GM20000 (cell line): Measurements from ENCODE around the gene TMEM59L.

Experiments used
- DNase-seq: peaks from one replicate; pipeline ENCODE4 v3.0.0; 2012; ENCODE audit warnings: low spot score
- CTCF ChIP-seq: IDR thresholded peaks from 2 replicates; pipeline ENCODE4 v1.5.1; 2012; ENCODE audit warnings: mild to moderate bottlenecking, control low read depth; ENCODE audit errors: extremely low read depth, missing control alignments

TMEM59L gene

GRCh38 chr19:18665771-18666202 lies 53.1 kb downstream of the TMEM59L start:
- no peak for TF ChIP-seq CTCF

GRCh38 chr19:18666317-18666716 lies 53.6 kb downstream of the TMEM59L start:
- no peak for TF ChIP-seq CTCF
- peak; percentile 65 for DNase-seq

More at GRCh38 chr19:18665771-18666202, 53.1 kb downstream of the TMEM59L start:
- DNase-seq = no peak

GRCh38 chr19:18666784-18667183 lies 54.1 kb downstream of the TMEM59L start:
- DNase-seq = no peak
- TF ChIP-seq CTCF = no peak

- no peak for TF ChIP-seq CTCF
- no peak for DNase-seq
Observed at GRCh38 chr19:18667531-18668251, 55.0 kb downstream of the TMEM59L start.

- DNase-seq = no peak
Observed at GRCh38 chr19:18668252-18668631, 55.6 kb downstream of the TMEM59L start.

GRCh38 chr19:18668744-18669523 lies 56.3 kb downstream of the TMEM59L start:
- no peak for DNase-seq
- no peak for TF ChIP-seq CTCF

More at GRCh38 chr19:18668252-18668631, 55.6 kb downstream of the TMEM59L start:
- TF ChIP-seq CTCF = no peak

GRCh38 chr19:18669524-18669817 lies 56.8 kb downstream of the TMEM59L start:
- TF ChIP-seq CTCF = no peak
- DNase-seq = no peak
